Measurements from ENCODE around the gene TPP1.

GRCh38 chr11:6607190-6607795 lies 11.9 kb downstream of the TPP1 start:
- TF ChIP-seq ZFP3 (CRISPR knock-in tag; IDR thresholded peaks at IDR 0.05) = no peak
- no peak for TF ChIP-seq ZNF70 (CRISPR knock-in tag; IDR thresholded peaks at IDR 0.05)
- TF ChIP-seq RARB (CRISPR knock-in tag; IDR thresholded peaks at IDR 0.05) = no peak
- no peak for TF ChIP-seq PPARA (CRISPR knock-in tag; IDR thresholded peaks at IDR 0.05; ENCODE audit: borderline replicate concordance)
- TF ChIP-seq, protein P1, sequence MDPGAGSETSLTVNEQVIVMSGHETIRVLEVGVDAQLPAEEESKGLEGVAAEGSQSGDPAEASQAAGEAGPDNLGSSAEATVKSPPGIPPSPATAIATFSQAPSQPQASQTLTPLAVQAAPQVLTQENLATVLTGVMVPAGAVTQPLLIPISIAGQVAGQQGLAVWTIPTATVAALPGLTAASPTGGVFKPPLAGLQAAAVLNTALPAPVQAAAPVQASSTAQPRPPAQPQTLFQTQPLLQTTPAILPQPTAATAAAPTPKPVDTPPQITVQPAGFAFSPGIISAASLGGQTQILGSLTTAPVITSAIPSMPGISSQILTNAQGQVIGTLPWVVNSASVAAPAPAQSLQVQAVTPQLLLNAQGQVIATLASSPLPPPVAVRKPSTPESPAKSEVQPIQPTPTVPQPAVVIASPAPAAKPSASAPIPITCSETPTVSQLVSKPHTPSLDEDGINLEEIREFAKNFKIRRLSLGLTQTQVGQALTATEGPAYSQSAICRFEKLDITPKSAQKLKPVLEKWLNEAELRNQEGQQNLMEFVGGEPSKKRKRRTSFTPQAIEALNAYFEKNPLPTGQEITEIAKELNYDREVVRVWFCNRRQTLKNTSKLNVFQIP (CRISPR knock-in tag; IDR thresholded peaks at IDR 0.05; ENCODE audit: borderline replicate concordance, low read depth) = no peak
- no peak for TF ChIP-seq ISL1 (CRISPR knock-in tag; IDR thresholded peaks at IDR 0.05)
- no peak for TF ChIP-seq BACH2 (CRISPR knock-in tag; IDR thresholded peaks at IDR 0.05; ENCODE audit: borderline replicate concordance)
- no peak for TF ChIP-seq ZC3H10 (CRISPR knock-in tag; IDR thresholded peaks at IDR 0.05)
- no peak for TF ChIP-seq TSHZ2 (CRISPR knock-in tag; IDR thresholded peaks at IDR 0.05)
- no peak for TF ChIP-seq CSRNP3 (CRISPR knock-in tag; IDR thresholded peaks at IDR 0.05)
- no peak for TF ChIP-seq PATZ1 (CRISPR knock-in tag; IDR thresholded peaks at IDR 0.05; ENCODE audit: borderline replicate concordance)
- TF ChIP-seq ZNF565 (CRISPR knock-in tag; conservative IDR thresholded peaks at IDR 0.05; ENCODE audit: low read depth) = no peak
